Right kidney (tissue), 1 donor: Measurements from ENCODE around the gene GALNT9.
"Not testable (repeated sequence)": the region's sequence is repeated elsewhere in the genome, so short reads cannot be mapped to it uniquely, and the experiment has no call there.

ENCODE experiments used
- DNase-seq: peaks from one replicate; pipeline ENCODE4 v3.0.0-alpha.2; 2016

The GALNT9 gene

GRCh38 chr12:132249689-132250478, 79.5 kb downstream of the GALNT9 start:
- DNase-seq = no peak

- no peak for DNase-seq
These were observed 80.8 kb downstream of the GALNT9 start for GRCh38 chr12:132248453-132249167.

GRCh38 chr12:132247718-132248452, 81.5 kb downstream of the GALNT9 start:
- no peak for DNase-seq

- DNase-seq = no peak
These were observed 82.2 kb downstream of the GALNT9 start for GRCh38 chr12:132246997-132247717.

- no peak for DNase-seq
These were observed 83.8 kb downstream of the GALNT9 start for GRCh38 chr12:132245521-132246101.

- DNase-seq = no peak
These were observed 84.6 kb downstream of the GALNT9 start for GRCh38 chr12:132244724-132245295.

- DNase-seq = no peak
These were observed 85.6 kb downstream of the GALNT9 start for GRCh38 chr12:132243596-132244310.

- not testable (repeated sequence) for DNase-seq
These were observed 86.2 kb downstream of the GALNT9 start for GRCh38 chr12:132243171-132243570.

GRCh38 chr12:132240669-132241007, 88.8 kb downstream of the GALNT9 start:
- not testable (repeated sequence) for DNase-seq

- no peak for DNase-seq
These were observed 89.4 kb downstream of the GALNT9 start for GRCh38 chr12:132239796-132240668.

GRCh38 chr12:132239392-132239791, 90.0 kb downstream of the GALNT9 start:
- DNase-seq = no peak

GRCh38 chr12:132238884-132239283, 90.5 kb downstream of the GALNT9 start:
- no peak for DNase-seq

- no peak for DNase-seq
These were observed 90.9 kb downstream of the GALNT9 start for GRCh38 chr12:132238488-132238854.

GRCh38 chr12:132237772-132238487, 91.5 kb downstream of the GALNT9 start:
- no peak for DNase-seq

- no peak for DNase-seq
These were observed 92.2 kb downstream of the GALNT9 start for GRCh38 chr12:132236930-132237771.

GRCh38 chr12:132236129-132236929, 93.1 kb downstream of the GALNT9 start:
- DNase-seq = no peak

GRCh38 chr12:132235116-132235820, 94.1 kb downstream of the GALNT9 start:
- no peak for DNase-seq
